ENCODE measurements around the gene HYKK. TPM values are rescaled to one million over a fixed set of nuclear protein-coding genes. Genes with fewer than 3 reads are reported as not detected.
A peak's percentile ranks its signal among the peaks of the same experiment; 100 is the strongest.

The HYKK gene
- total RNA-seq, 1 experiment from 2014 or later = 3.1 TPM

DNA sequence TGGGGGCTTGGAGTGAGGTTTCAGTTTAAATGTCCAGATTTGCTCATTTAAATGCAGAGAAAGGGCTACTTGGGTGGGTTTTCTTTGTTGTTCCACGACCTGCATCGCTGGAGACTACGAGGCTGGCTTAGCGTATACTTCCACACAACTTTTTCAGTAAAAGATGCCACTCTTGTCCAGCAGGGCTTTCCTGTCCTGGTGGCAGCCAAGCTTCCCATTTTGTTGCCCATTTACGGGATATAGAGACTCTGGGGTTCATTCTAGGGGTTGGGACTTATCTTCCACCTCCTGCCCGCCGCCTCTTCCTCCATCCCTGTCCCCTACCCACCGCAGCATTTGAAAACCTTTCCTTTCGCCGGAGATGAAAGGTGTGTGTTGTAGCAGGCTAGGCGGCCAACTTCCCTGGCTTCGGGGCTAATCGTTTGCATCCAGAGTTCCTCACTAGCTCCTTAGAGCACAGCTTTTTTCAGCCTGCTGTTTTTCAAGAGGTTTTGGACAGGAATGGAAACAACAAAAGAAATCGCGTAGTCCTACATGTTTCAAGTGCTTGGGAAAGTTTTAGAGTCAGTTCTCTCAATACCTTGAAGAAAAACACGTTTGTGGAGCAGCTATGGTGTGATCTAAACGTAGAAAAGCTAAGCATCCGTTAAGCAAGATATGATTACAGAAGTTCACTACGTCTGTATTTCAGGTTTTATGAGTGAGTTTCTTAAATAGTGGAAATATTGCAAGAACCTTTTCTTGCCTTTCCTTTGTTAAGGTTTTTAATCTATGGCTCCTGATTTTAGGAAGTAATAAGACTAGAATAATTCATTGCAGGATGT, 58.8 kb downstream of the HYKK start:
- Histone ChIP-seq H3K9ac (ENCODE audit: extremely low read depth, insufficient read length, low read length) (peak overlapping the region; percentile 79), H3K4me1 (ENCODE audit: insufficient read depth, low read length) (no peaks in the 10 kb centered on the region), H2AFZ (ENCODE audit: low read length) (peak overlapping the region; percentile 50), H4K5ac (ENCODE audit: insufficient read length, low read depth, low read length) (no peak overlapping the region), H2BK20ac (ENCODE audit: low read depth, low read length, poor library complexity, severe bottlenecking) (no peak overlapping the region), H3K27me3 (ENCODE audit: insufficient read depth, low read length) (no peaks in the 10 kb centered on the region), H3K56ac (ENCODE audit: insufficient read length, low read depth, low read length) (no peak overlapping the region), H3K23me2 (ENCODE audit: insufficient read length, low read depth, low read length, poor library complexity, severe bottlenecking) (peaks cover 6% of the 10 kb centered on the region), H2AK5ac (ENCODE audit: insufficient read length, low read length) (no peak overlapping the region), H3K4me2 (ENCODE audit: insufficient read depth, insufficient read length, low read length) (peak overlapping the region; percentile 77), H2BK12ac (ENCODE audit: insufficient read length, low read depth, low read length) (no peak overlapping the region), H2BK120ac (ENCODE audit: low read depth, low read length, poor library complexity, severe bottlenecking) (no peak overlapping the region), H4K8ac (replicated peaks; ENCODE audit: insufficient read length, low read depth, low read length) (no peak overlapping the region), H3K9me3 (ENCODE audit: control insufficient read depth, low read depth, low read length) (no peaks in the 10 kb centered on the region), H2BK15ac (ENCODE audit: low read depth, low read length) (no peak overlapping the region), H3K27ac (ENCODE audit: insufficient read length, low read depth, low read length) (no peak overlapping the region), H3K4ac (ENCODE audit: low read depth, low read length) (no peak overlapping the region), H4K91ac (ENCODE audit: insufficient read length, low read depth, low read length) (no peak overlapping the region), H3K14ac (ENCODE audit: insufficient read depth, low read length) (peak overlapping the region; percentile 42; the same call in 1 of the 2 replicates), H3T11ph (ENCODE audit: low read length) (no peak overlapping the region), H3K23ac (ENCODE audit: insufficient read length, low read depth, low read length) (no peak overlapping the region), H4K20me1 (ENCODE audit: control insufficient read depth, insufficient read depth, insufficient read length) (no peaks in the 10 kb centered on the region), H3K79me1 (ENCODE audit: insufficient read depth, low read depth, low read length, poor library complexity, severe bottlenecking) (no peaks in the 10 kb centered on the region), H3K79me2 (ENCODE audit: insufficient read depth, low read length) (0 out of 2 replicates have a peak, but pooled peaks cover 3% of the 10 kb centered on the region), H2BK5ac (ENCODE audit: insufficient read length, low read length) (no peak overlapping the region), H3K18ac (ENCODE audit: insufficient read length, low read depth, low read length) (peak overlapping the region; percentile 53)
- Mint-ChIP-seq H3K27ac (peak overlapping the region in 1 of 3 experiments; percentile 41; a peak in 4 of 7 replicates), H3K4me3 (peak overlapping the region; percentile 80 to 98), H3K9me3 (no peaks in the 10 kb centered on the region), H3K4me1 (peaks cover 28 to 32% of the 10 kb centered on the region in 2 experiments), H3K36me3 (ENCODE audit: insufficient read depth in 1 of 3, low read depth in 3 of 3) (peaks cover 0 to 3% (median 1%) of the 10 kb centered on the region in 3 experiments; a peak in 3 of 7 replicates), H3K27me3 (ENCODE audit: low read depth) (no peaks in the 10 kb centered on the region; the same call in 1 of the 2 replicates)
- WGBS (ENCODE audit: extremely low coverage, insufficient read length, low lambda C conversion rate) = no CpG with 5 or more reads among the region's 19 CpGs
- TF ChIP-seq CTCF (conservative IDR thresholded peaks at IDR 0.05) = peak; percentile 35; the same call in 2 of the 3 replicates
- peak; percentile 40 for DNase-seq
